SJCRH30 (cell line): ENCODE results near the gene CCDC88B. TPM values are rescaled to one million over a fixed set of nuclear protein-coding genes. Genes with fewer than 3 reads are reported as not detected.

Experiments
- DNase-seq, 2 experiments: peaks; one replicate each; pipeline ENCODE4 v3.0.0-alpha.2; 2015 to 2020
- H3K27ac ChIP-seq: fragments of 250-450 bp; sonication (Bioruptor Pico); 2 replicates; pipeline ENCODE4 v1.5.1; 2020; ENCODE audit warnings: mild to moderate bottlenecking, moderate library complexity
- H3K27me3 ChIP-seq: fragments of 250-450 bp; sonication (Bioruptor Pico); 2 replicates; pipeline ENCODE4 v1.5.1; 2020; ENCODE audit warnings: mild to moderate bottlenecking, moderate library complexity
- H3K36me3 ChIP-seq: fragments of 250-450 bp; sonication (Bioruptor Pico); 2 replicates; pipeline ENCODE4 v1.5.1; 2020; ENCODE audit warnings: mild to moderate bottlenecking, moderate library complexity
- H3K4me1 ChIP-seq: fragments of 250-450 bp; sonication (Bioruptor Pico); 2 replicates; pipeline ENCODE4 v1.5.1; 2020; ENCODE audit warnings: mild to moderate bottlenecking, moderate library complexity
- H3K4me3 ChIP-seq: fragments of 250-450 bp; sonication (Bioruptor Pico); 2 replicates; pipeline ENCODE4 v1.5.1; 2020; ENCODE audit warnings: mild to moderate bottlenecking, moderate library complexity
- H3K9me3 ChIP-seq: fragments of 250-450 bp; sonication (Bioruptor Pico); replicated peaks from 2 replicates; pipeline ENCODE4 v1.5.1; 2020; ENCODE audit warnings: mild to moderate bottlenecking, moderate library complexity
- total RNA-seq: library from RNA; depleted of rRNA; stranded (reverse); fragments of >200 nt; shearing (Covaris generic); gene quantifications from 2 replicates; pipeline ENCODE4 v1.2.3, GENCODE V29; 2014; rRNA removed

Gene CCDC88B
- total RNA-seq, 1 experiment from 2014 or later, result 0.59 TPM

- Histone ChIP-seq H3K27me3 (no peaks in the 10 kb centered on the region), H3K4me1 (peaks cover 8% of the 10 kb centered on the region), H3K9me3 (no peaks in the 10 kb centered on the region), H3K36me3 (no peaks in the 10 kb centered on the region), H3K27ac (no peak overlapping the region), H3K4me3 (no peak overlapping the region)
- DNase-seq, result no peak
Observed at GRCh38 chr11:64400102-64400501, 60.1 kb downstream of the CCDC88B start.

- no peaks in the 10 kb centered on the region for H3K36me3 ChIP-seq
- H3K4me3 ChIP-seq, result no peak overlapping the region
- H3K27me3 ChIP-seq, result no peaks in the 10 kb centered on the region
- H3K4me1 ChIP-seq, result peaks cover 14% of the 10 kb centered on the region
- H3K9me3 ChIP-seq, result no peaks in the 10 kb centered on the region
- no peak for DNase-seq
- H3K27ac ChIP-seq, result no peak overlapping the region
Observed at GRCh38 chr11:64400667-64401066, 60.7 kb downstream of the CCDC88B start.

GRCh38 chr11:64401775-64402174 is 61.8 kb downstream of the CCDC88B start:
- Histone ChIP-seq H3K27ac (no peak overlapping the region), H3K36me3 (no peaks in the 10 kb centered on the region), H3K27me3 (no peaks in the 10 kb centered on the region), H3K4me1 (peaks cover 21% of the 10 kb centered on the region), H3K9me3 (no peaks in the 10 kb centered on the region), H3K4me3 (no peak overlapping the region)
- no peak for DNase-seq

GRCh38 chr11:64403106-64403505 is 63.1 kb downstream of the CCDC88B start:
- Histone ChIP-seq H3K9me3 (no peaks in the 10 kb centered on the region), H3K36me3 (no peaks in the 10 kb centered on the region), H3K4me3 (no peak overlapping the region), H3K4me1 (peaks cover 30% of the 10 kb centered on the region), H3K27ac (no peak overlapping the region), H3K27me3 (no peaks in the 10 kb centered on the region)
- DNase-seq, result no peak

GRCh38 chr11:64406221-64406946 is 66.4 kb downstream of the CCDC88B start:
- no peaks in the 10 kb centered on the region for H3K36me3 ChIP-seq
- peak; percentile 85 to 86 for DNase-seq
- H3K27ac ChIP-seq, result peak overlapping the region; percentile 41; the same call in 1 of the 2 replicates

More at GRCh38 chr11:64406221-64406946, 66.4 kb downstream of the CCDC88B start:
- Histone ChIP-seq H3K9me3 (no peaks in the 10 kb centered on the region), H3K4me1 (peaks cover 53% of the 10 kb centered on the region), H3K27me3 (no peaks in the 10 kb centered on the region), H3K4me3 (no peak overlapping the region)

Other genes with a start within 250 kb of the CCDC88B start
- 25.6 and 26.3 TPM in 2 replicates for gene MACROD1, start 174.1 kb upstream of the CCDC88B start, total RNA-seq
- 283 and 302 TPM in 2 replicates for gene STIP1, start 154.0 kb upstream of the CCDC88B start, total RNA-seq
- gene FERMT3, start 133.5 kb upstream of the CCDC88B start, total RNA-seq, result 4.9 and 8.6 TPM in 2 replicates
- gene TRPT1, start 114.0 kb upstream of the CCDC88B start, total RNA-seq, result 18.6 and 24.9 TPM in 2 replicates
- gene NUDT22, start 113.9 kb upstream of the CCDC88B start, total RNA-seq, result 20.7 and 21.1 TPM in 2 replicates
- 2.0 and 5.3 TPM in 2 replicates for gene DNAJC4, start 109.7 kb upstream of the CCDC88B start, total RNA-seq
- 26.4 and 27.8 TPM in 2 replicates for gene VEGFB, start 105.6 kb upstream of the CCDC88B start, total RNA-seq
- gene FKBP2, start 99.1 kb upstream of the CCDC88B start, total RNA-seq, result 53.1 and 53.5 TPM in 2 replicates
- gene PPP1R14B, start 93.3 kb upstream of the CCDC88B start, total RNA-seq, result 556 and 639 TPM in 2 replicates
- gene PLCB3, start 88.7 kb upstream of the CCDC88B start, total RNA-seq, result 35.8 and 38.3 TPM in 2 replicates
- gene BAD, start 55.5 kb upstream of the CCDC88B start, total RNA-seq, result 25.9 and 32.0 TPM in 2 replicates
- gene GPR137, start 54.4 kb upstream of the CCDC88B start, total RNA-seq, result 16.1 and 17.6 TPM in 2 replicates
- not detected in 2 replicates for gene KCNK4, start 48.9 kb upstream of the CCDC88B start, total RNA-seq
- gene CATSPERZ, start 39.8 kb upstream of the CCDC88B start, total RNA-seq, result not detected in 2 replicates
- 22.6 and 23.8 TPM in 2 replicates for gene ESRRA, start 34.7 kb upstream of the CCDC88B start, total RNA-seq
- 185 and 215 TPM in 2 replicates for gene TRMT112, start 22.6 kb upstream of the CCDC88B start, total RNA-seq
- 105 and 130 TPM in 2 replicates for gene PRDX5, start 22.1 kb upstream of the CCDC88B start, total RNA-seq
- 15.4 and 18.6 TPM in 2 replicates for gene RPS6KA4, start 19.0 kb downstream of the CCDC88B start, total RNA-seq
- gene SLC22A11, start 215.7 kb downstream of the CCDC88B start, total RNA-seq, result not detected in 2 replicates